Measurements from ENCODE around the gene GBP3. TPM values are rescaled to one million over a fixed set of nuclear protein-coding genes. Genes with fewer than 3 reads are reported as not detected.
A peak's percentile ranks its signal among the peaks of the same experiment; 100 is the strongest.
"Not testable (repeated sequence)": the region's sequence is repeated elsewhere in the genome, so short reads cannot be mapped to it uniquely, and the experiment has no call there.

The GBP3 gene
- total RNA-seq, 2 donors from 2014 or later = 63.1 to 126 TPM

GRCh38 chr1:89043940-89044339 lies 21.3 kb upstream of the GBP3 start:
- DNase-seq (no peak), ATAC-seq (no peak)
- intact Hi-C loops (cut with DNase I, micrococcal nuclease) = no loop called here

GRCh38 chr1:89042491-89042890 lies 19.8 kb upstream of the GBP3 start:
- ATAC-seq (no peak), DNase-seq (no peak)
- intact Hi-C loops (cut with DNase I, micrococcal nuclease) = no loop called here

- intact Hi-C loops (cut with DNase I, micrococcal nuclease) = no loop called here
- DNase-seq = no peak
- ATAC-seq = no peak
Observed at GRCh38 chr1:89041721-89042120, 19.1 kb upstream of the GBP3 start.

- DNase-seq (no peak), ATAC-seq (no peak)
- intact Hi-C loops (cut with DNase I, micrococcal nuclease) = no loop called here
Observed at GRCh38 chr1:89041119-89041641, 18.5 kb upstream of the GBP3 start.

GRCh38 chr1:89040315-89040626 lies 17.6 kb upstream of the GBP3 start:
- intact Hi-C loops (cut with DNase I, micrococcal nuclease) = no loop called here
- DNase-seq (no peak), ATAC-seq (no peak)

GRCh38 chr1:89037186-89037585 lies 14.5 kb upstream of the GBP3 start:
- intact Hi-C loops (cut with DNase I, micrococcal nuclease) = no loop called here
- ATAC-seq = no peak
- DNase-seq = no peak

GRCh38 chr1:89035080-89035479 lies 12.4 kb upstream of the GBP3 start:
- intact Hi-C loops (cut with DNase I, micrococcal nuclease) = no loop called here
- ATAC-seq (peak; percentile 100), DNase-seq (no peak)

- DNase-seq; intact Hi-C loops (cut with DNase I, micrococcal nuclease): not testable (repeated sequence)
- ATAC-seq = peak; percentile 11
Observed at GRCh38 chr1:89034004-89034403, 11.3 kb upstream of the GBP3 start.

GRCh38 chr1:89029051-89029450 lies 6.4 kb upstream of the GBP3 start:
- ATAC-seq; DNase-seq; intact Hi-C loops (cut with DNase I, micrococcal nuclease): not testable (repeated sequence)

- no peak for ATAC-seq
Observed at GRCh38 chr1:89025928-89026327, 3.3 kb upstream of the GBP3 start.

GRCh38 chr1:89023026-89023425 lies 360 bp upstream of the GBP3 start:
- DNase-seq = no peak
- no peak for ATAC-seq
- intact Hi-C loops (cut with DNase I, micrococcal nuclease) = no loop called here

More at GRCh38 chr1:89025928-89026327, 3.3 kb upstream of the GBP3 start:
- no peak for DNase-seq
- intact Hi-C loops (cut with DNase I, micrococcal nuclease) = no loop called here

- intact Hi-C loops (cut with DNase I, micrococcal nuclease); DNase-seq; ATAC-seq: not testable (repeated sequence)
Observed at GRCh38 chr1:89018318-89018717, 4.3 kb downstream of the GBP3 start.

- peak; percentile 46 for ATAC-seq
- intact Hi-C loops (cut with DNase I, micrococcal nuclease) = loop anchor here in 1 of 2 donors (10.0 kb wide), 1 partner anchor 456 kb away; no protein-coding TSS in a partner anchor
Observed at GRCh38 chr1:89008511-89008910, 14.2 kb downstream of the GBP3 start.

GRCh38 chr1:89005286-89006151 lies 17.1 kb downstream of the GBP3 start:
- DNase-seq = no peak
- ATAC-seq = peak; percentile 55
- intact Hi-C loops (cut with DNase I, micrococcal nuclease) = loop anchor here in 1 of 2 donors (10.0 kb wide), 1 partner anchor 459 kb away; no protein-coding TSS in a partner anchor

More at GRCh38 chr1:89008511-89008910, 14.2 kb downstream of the GBP3 start:
- DNase-seq = no peak

GRCh38 chr1:89002176-89002575 lies 20.5 kb downstream of the GBP3 start:
- intact Hi-C loops (cut with DNase I, micrococcal nuclease) = loop anchor here in 1 of 2 donors (10.0 kb wide), 1 partner anchor 463 kb away; no protein-coding TSS in a partner anchor
- not testable (repeated sequence) for DNase-seq, ATAC-seq

- no peak for ATAC-seq
- DNase-seq = no peak
- intact Hi-C loops (cut with DNase I, micrococcal nuclease) = loop anchor here in 1 of 2 donors (10.0 kb wide), 1 partner anchor 463 kb away; no protein-coding TSS in a partner anchor
Observed at GRCh38 chr1:89001510-89001909, 21.2 kb downstream of the GBP3 start.

GRCh38 chr1:88998716-88999115 lies 23.9 kb downstream of the GBP3 start:
- peak; percentile 87 for ATAC-seq
- DNase-seq = no peak
- intact Hi-C loops (cut with DNase I, micrococcal nuclease) = loop anchor here in 1 of 2 donors (5.0 kb wide), 1 partner anchor 359 kb away; no protein-coding TSS in a partner anchor

- intact Hi-C loops (cut with DNase I, micrococcal nuclease) = no loop called here
- no peak for DNase-seq
- ATAC-seq = no peak
Observed at GRCh38 chr1:88990426-88990825, 32.2 kb downstream of the GBP3 start.

- intact Hi-C loops (cut with DNase I, micrococcal nuclease) = no loop called here
- peak; percentile 20 for ATAC-seq
Observed at GRCh38 chr1:88985692-88986091, 37.0 kb downstream of the GBP3 start.

GRCh38 chr1:88985032-88985431 lies 37.6 kb downstream of the GBP3 start:
- ATAC-seq = peak; percentile 73
- peak in 1 of 2 donors; percentile 26 for DNase-seq
- intact Hi-C loops (cut with DNase I, micrococcal nuclease) = no loop called here

More at GRCh38 chr1:88985692-88986091, 37.0 kb downstream of the GBP3 start:
- DNase-seq = no peak
